ENCODE measurements around the gene NECAB2. TPM values are rescaled to one million over a fixed set of nuclear protein-coding genes. Genes with fewer than 3 reads are reported as not detected.

NECAB2 gene
- total and polyA plus RNA-seq, 2 of the 8 experiments (the other 6 are each of a cell fraction or from before 2014, with no cell fraction given) = 3.6 to 4.2 TPM

DNA sequence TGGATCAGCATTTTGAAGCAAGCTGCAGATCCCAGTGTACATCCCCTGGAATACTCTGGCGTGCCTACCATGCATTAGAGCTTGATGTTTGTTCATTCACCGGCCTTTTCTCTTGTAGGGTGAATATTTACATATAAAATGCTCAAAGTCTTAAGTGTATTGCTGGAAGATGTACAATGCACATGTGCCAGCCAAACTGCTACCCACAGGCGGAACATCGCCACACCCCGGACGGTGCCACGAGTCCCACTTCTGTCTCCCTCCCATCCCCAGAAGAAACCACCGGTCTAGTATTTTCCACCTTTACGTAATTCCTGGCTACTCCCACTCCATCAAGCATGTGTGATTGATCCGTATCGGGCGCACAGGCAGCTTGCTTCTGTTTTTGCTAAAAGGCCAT, 70.4 kb downstream of the NECAB2 start (continued):
- TF ChIP-seq ATF2 (IDR thresholded peaks at IDR 0.05; ENCODE audit: low read length) = no peak
- TF ChIP-seq POLR2A (IDR thresholded peaks at IDR 0.05; ENCODE audit: control extremely low read depth in 1 of 2, low read depth in 2 of 2, low read length in 2 of 2) = no peak
- TF ChIP-seq TCF12 (IDR thresholded peaks at IDR 0.05; ENCODE audit: low read depth, low read length) = no peak
- TF ChIP-seq CREB1 (IDR thresholded peaks at IDR 0.05) = no peak
- TF ChIP-seq CBX5 (IDR thresholded peaks at IDR 0.05; ENCODE audit: low read depth, low read length) = no peak
- TF ChIP-seq EP300 (IDR thresholded peaks at IDR 0.05; ENCODE audit: borderline replicate concordance in 1 of 2, low read depth in 2 of 2, low read length in 2 of 2) = no peak
- no peak for TF ChIP-seq TBP (IDR thresholded peaks at IDR 0.05; ENCODE audit: low read depth, low read length)
